Caco-2 (cell line): ENCODE data around the gene SULT1C2. TPM values are rescaled to one million over a fixed set of nuclear protein-coding genes. Genes with fewer than 3 reads are reported as not detected.
A peak's percentile ranks its signal among the peaks of the same experiment; 100 is the strongest.

Source experiments
- BruUV-seq: library from RNA; stranded (reverse); fragments of 400-500 nt; replicated peaks from 2 replicates; lab custom pipeline; 2021; lab: Mats Ljungman, UMichigan
- CTCF ChIA-PET: fragments of 300-600 bp; sonication (Branson Sonifier 250); formaldehyde crosslinking; loops from one replicate; lab custom pipeline; 2022; ENCODE audit warnings: antibody characterized with exemption; lab: Charles Lee
- POLR2A ChIA-PET: fragments of 300-600 bp; sonication (Branson Sonifier 250); formaldehyde crosslinking; loops from one replicate; lab custom pipeline; 2022; ENCODE audit warnings: antibody characterized with exemption; lab: Charles Lee
- DNase-seq, 2 experiments: peaks; one replicate each; pipeline versions ENCODE4 v3.0.0 to v3.0.0-alpha.2; 2020 to 2022
- H3K27me3 ChIP-seq: replicated peaks from 2 replicates; pipeline ENCODE4 v1.6.0; 2011; ENCODE audit warnings: low read length; ENCODE audit not compliant: control insufficient read depth, insufficient read depth
- H3K36me3 ChIP-seq: 2 replicates; pipeline ENCODE4 v1.5.1; 2011; ENCODE audit warnings: low read length; ENCODE audit not compliant: control insufficient read depth, insufficient read depth
- H3K4me1 ChIP-seq: fragments of 250-450 bp; sonication (Bioruptor Pico); 2 replicates; pipeline ENCODE4 v1.5.1; 2020; ENCODE audit warnings: mild to moderate bottlenecking
- H3K4me3 ChIP-seq: 2 replicates; pipeline ENCODE4 v1.5.1; 2011; ENCODE audit warnings: low read depth, mild to moderate bottlenecking, control low read depth, low read length
- H3K9me3 ChIP-seq: fragments of 250-450 bp; sonication (Bioruptor Pico); 2 replicates; pipeline ENCODE4 v1.5.1; 2020; ENCODE audit warnings: mild to moderate bottlenecking, moderate library complexity
- H3K27ac Mint-ChIP-seq: one replicate; pipeline ENCODE4 v1.8.0; 2022; ENCODE audit warnings: mixed read lengths; ENCODE audit not compliant: unreplicated experiment
- H3K27me3 Mint-ChIP-seq: one replicate; pipeline ENCODE4 v1.8.0; 2022; ENCODE audit warnings: mixed read lengths; ENCODE audit not compliant: insufficient read depth, unreplicated experiment
- H3K36me3 Mint-ChIP-seq: one replicate; pipeline ENCODE4 v1.8.0; 2022; ENCODE audit warnings: mild to moderate bottlenecking, mixed read lengths; ENCODE audit not compliant: insufficient read depth, unreplicated experiment
- H3K4me1 Mint-ChIP-seq: one replicate; pipeline ENCODE4 v1.8.0; 2022; ENCODE audit warnings: low read depth, mixed read lengths; ENCODE audit not compliant: unreplicated experiment
- H3K4me3 Mint-ChIP-seq: one replicate; pipeline ENCODE4 v1.8.0; 2022; ENCODE audit warnings: mild to moderate bottlenecking, moderate library complexity, mixed read lengths; ENCODE audit not compliant: unreplicated experiment
- H3K9me3 Mint-ChIP-seq: one replicate; pipeline ENCODE4 v1.8.0; 2022; ENCODE audit warnings: mixed read lengths; ENCODE audit not compliant: unreplicated experiment
- intact Hi-C: fragments of 100-400 bp; cut with micrococcal nuclease; formaldehyde crosslinking; loops from one replicate; pipeline ENCODE4 v1.10.0; 2022; ENCODE audit not compliant: unreplicated experiment
- total RNA-seq: library from RNA; stranded (reverse); gene quantifications from 2 replicates; pipeline ENCODE4 v1.2.3, GENCODE V29; 2022
- TF ChIP-seq, protein P1 (sequence below), 2 experiments: fragments of 200-600 bp in 1 of 2; IDR thresholded peaks; 1 replicate in 1 of 2; 2 replicates in 1 of 2; pipeline versions ENCODE4 v1.5.1 to v1.8.0; 2011 to 2022; ENCODE audit warnings: antibody characterized with exemption in 1 of 2, control low read depth in 1 of 2, inconsistent platforms in 1 of 2, low read depth in 1 of 2, low read length in 1 of 2, mild to moderate bottlenecking in 1 of 2, moderate library complexity in 1 of 2; ENCODE audit not compliant: insufficient read depth in 1 of 2, severe bottlenecking in 1 of 2, unreplicated experiment in 1 of 2

SULT1C2 gene
- total RNA-seq, 1 experiment from 2014 or later = 0.86 TPM

DNA sequence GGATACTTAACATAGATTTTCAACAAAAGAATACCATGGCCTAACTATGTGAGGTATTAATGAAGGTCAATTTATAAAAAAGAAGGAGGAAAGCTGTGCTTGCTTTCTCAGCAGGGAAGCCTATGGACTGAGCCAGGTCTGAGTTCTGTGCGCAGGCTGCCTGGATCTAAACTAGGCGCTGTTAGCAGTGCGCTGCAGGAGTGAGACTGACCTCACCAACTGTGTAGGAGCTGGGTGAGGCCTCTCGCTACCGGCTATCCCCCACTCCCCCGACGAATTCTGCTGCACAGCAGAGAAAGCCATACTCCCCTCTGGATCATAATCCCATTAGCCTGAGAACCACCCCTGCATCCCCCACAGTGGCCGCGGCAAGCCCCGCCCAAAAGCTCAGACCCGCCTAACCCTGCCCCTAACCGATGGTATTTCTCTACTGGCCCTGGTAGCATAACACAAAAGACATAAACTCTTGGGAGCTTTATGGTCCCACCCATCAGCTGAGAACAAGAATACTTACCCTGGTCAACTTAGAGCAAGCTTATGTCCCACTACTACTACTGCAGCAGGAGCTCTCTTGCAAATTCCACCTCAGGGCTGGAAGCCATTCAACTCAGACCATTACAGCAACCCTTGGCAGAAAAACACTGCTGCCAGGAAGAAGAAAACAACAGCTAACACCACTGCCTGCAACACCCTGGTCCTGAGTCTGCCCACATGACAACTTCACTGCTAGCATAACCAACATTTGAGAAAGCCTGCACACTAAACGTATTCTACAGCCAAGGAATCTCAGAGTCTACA is 28.0 kb downstream of the SULT1C2 start:
- BruUV-seq = TSS peak; percentile 41
- Mint-ChIP-seq H3K27ac (peak overlapping the region; percentile 90), H3K27me3 (no peaks in the 10 kb centered on the region), H3K4me1 (peaks cover 41% of the 10 kb centered on the region), H3K4me3 (peak overlapping the region; percentile 68), H3K36me3 (peaks cover 54% of the 10 kb centered on the region), H3K9me3 (peaks cover 36% of the 10 kb centered on the region)
- CTCF ChIA-PET = interaction anchor here (0.6 kb wide), 1 partner anchor 28 kb away, joined by 3 read pairs; the partner anchor contains the start of gene SULT1C2
- Histone ChIP-seq H3K36me3 (peaks cover 9% of the 10 kb centered on the region), H3K27me3 (no peaks in the 10 kb centered on the region; the same call in 1 of the 2 replicates), H3K4me1 (peaks cover 39% of the 10 kb centered on the region), H3K4me3 (no peak overlapping the region), H3K9me3 (peaks cover 22% of the 10 kb centered on the region)
- intact Hi-C loops = loop anchor here (5.0 kb wide), 1 partner anchor 99 kb away; no protein-coding TSS in a partner anchor
- POLR2A ChIA-PET = no interaction called here
- TF ChIP-seq, protein P1, sequence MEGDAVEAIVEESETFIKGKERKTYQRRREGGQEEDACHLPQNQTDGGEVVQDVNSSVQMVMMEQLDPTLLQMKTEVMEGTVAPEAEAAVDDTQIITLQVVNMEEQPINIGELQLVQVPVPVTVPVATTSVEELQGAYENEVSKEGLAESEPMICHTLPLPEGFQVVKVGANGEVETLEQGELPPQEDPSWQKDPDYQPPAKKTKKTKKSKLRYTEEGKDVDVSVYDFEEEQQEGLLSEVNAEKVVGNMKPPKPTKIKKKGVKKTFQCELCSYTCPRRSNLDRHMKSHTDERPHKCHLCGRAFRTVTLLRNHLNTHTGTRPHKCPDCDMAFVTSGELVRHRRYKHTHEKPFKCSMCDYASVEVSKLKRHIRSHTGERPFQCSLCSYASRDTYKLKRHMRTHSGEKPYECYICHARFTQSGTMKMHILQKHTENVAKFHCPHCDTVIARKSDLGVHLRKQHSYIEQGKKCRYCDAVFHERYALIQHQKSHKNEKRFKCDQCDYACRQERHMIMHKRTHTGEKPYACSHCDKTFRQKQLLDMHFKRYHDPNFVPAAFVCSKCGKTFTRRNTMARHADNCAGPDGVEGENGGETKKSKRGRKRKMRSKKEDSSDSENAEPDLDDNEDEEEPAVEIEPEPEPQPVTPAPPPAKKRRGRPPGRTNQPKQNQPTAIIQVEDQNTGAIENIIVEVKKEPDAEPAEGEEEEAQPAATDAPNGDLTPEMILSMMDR (IDR thresholded peaks at IDR 0.05; ENCODE audit: insufficient read depth in 1 of 2, low read depth in 1 of 2, low read length in 1 of 2, severe bottlenecking in 1 of 2, unreplicated experiment in 1 of 2) = no peak
- peak; percentile 12 to 51 for DNase-seq

DNA sequence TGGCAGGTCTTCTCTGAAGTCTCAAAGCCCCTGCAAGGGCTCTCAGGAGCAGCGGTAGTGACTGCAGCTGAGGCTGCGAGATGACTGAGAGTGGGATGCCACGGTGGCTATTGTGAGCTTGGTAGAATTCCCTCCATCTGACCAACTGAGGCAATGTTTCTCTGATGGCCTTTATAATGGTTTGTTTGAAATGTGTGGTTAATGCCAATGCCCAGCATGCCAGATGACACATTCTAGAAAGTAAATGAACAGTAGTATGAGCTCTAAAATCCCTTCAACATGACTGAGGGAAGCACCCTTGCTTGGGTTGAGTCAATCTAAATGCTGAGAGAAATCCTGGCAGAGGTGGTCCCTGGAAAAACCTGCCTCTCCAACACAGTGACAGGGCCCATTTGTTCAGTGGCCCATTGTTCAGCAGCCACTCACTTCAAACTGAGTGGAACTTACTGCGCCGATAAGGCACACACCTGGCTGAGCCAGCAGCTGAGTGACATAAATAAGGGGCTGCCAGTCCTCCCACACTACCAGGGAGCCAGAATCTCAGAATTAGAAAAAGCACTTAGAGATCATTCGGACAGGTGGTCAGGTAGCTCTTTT is 31.7 kb downstream of the SULT1C2 start:
- no peak overlapping the region for H3K4me3 Mint-ChIP-seq
- H3K4me1 Mint-ChIP-seq = peaks cover 41% of the 10 kb centered on the region
- Histone ChIP-seq H3K4me3 (no peak overlapping the region), H3K27me3 (no peaks in the 10 kb centered on the region; the same call in 1 of the 2 replicates), H3K4me1 (peaks cover 20% of the 10 kb centered on the region), H3K36me3 (0 out of 2 replicates have a peak, but pooled peaks cover 1% of the 10 kb centered on the region), H3K9me3 (peaks cover 6% of the 10 kb centered on the region)
- no peaks in the 10 kb centered on the region for H3K27me3 Mint-ChIP-seq
- no TSS peak for BruUV-seq
- H3K9me3 Mint-ChIP-seq = peaks cover 16% of the 10 kb centered on the region
- peaks cover 16% of the 10 kb centered on the region for H3K36me3 Mint-ChIP-seq
- no peak for DNase-seq
- CTCF ChIA-PET = no interaction called here
- no peak overlapping the region for H3K27ac Mint-ChIP-seq
- TF ChIP-seq, protein P1 (IDR thresholded peaks at IDR 0.05; ENCODE audit: insufficient read depth in 1 of 2, low read depth in 1 of 2, low read length in 1 of 2, severe bottlenecking in 1 of 2, unreplicated experiment in 1 of 2) = no peak
- intact Hi-C loops = no loop called here
- POLR2A ChIA-PET = no interaction called here

GRCh38 chr2:108323619-108324018 is 34.9 kb downstream of the SULT1C2 start:
- H3K4me1 ChIP-seq = no peaks in the 10 kb centered on the region
- no peaks in the 10 kb centered on the region for H3K36me3 ChIP-seq
- H3K27me3 Mint-ChIP-seq = no peaks in the 10 kb centered on the region
- peaks cover 19% of the 10 kb centered on the region for H3K4me1 Mint-ChIP-seq
- intact Hi-C loops = no loop called here
- ChIA-PET CTCF (no interaction called here), POLR2A (no interaction called here)
- peaks cover 8% of the 10 kb centered on the region for H3K9me3 Mint-ChIP-seq
- DNase-seq = no peak
- TF ChIP-seq, protein P1 (IDR thresholded peaks at IDR 0.05; ENCODE audit: insufficient read depth in 1 of 2, low read depth in 1 of 2, low read length in 1 of 2, severe bottlenecking in 1 of 2, unreplicated experiment in 1 of 2) = no peak
- H3K27ac Mint-ChIP-seq = no peak overlapping the region
- H3K4me3 ChIP-seq = no peak overlapping the region
- H3K36me3 Mint-ChIP-seq = no peaks in the 10 kb centered on the region
- H3K9me3 ChIP-seq = no peaks in the 10 kb centered on the region
- H3K27me3 ChIP-seq = no peaks in the 10 kb centered on the region; the same call in 1 of the 2 replicates
- no peak overlapping the region for H3K4me3 Mint-ChIP-seq
- no TSS peak for BruUV-seq
